HG03039 (cell line): ENCODE data around the gene PHF11.

ENCODE experiments used
- ATAC-seq: cut with Tn5 transposase; IDR thresholded peaks from one replicate; pipeline ENCODE4 v1.9.1; 2021; ENCODE audit warnings: mild to moderate bottlenecking, moderate library complexity; ENCODE audit not compliant: unreplicated experiment

The PHF11 gene

DNA sequence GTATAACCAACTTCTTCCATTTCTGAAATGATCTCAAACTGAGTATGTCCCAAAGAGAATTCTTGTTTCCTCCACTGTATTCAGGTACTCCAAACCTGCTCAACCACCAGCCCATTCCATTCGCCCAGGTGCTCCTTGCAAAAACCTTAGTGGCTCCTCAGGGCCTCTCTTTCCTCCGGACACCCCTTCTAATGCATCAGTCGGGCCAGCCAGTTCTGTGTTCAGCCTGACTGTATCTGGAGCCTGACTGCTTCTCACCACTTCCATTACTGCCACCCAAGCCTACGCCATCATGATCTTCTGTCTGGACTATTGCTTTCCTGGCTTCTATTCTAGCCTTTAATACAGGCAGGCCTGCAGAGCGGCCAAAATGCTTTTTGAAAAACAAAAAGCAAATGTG, 1.5 kb downstream of the PHF11 start:
- ATAC-seq = no peak

DNA sequence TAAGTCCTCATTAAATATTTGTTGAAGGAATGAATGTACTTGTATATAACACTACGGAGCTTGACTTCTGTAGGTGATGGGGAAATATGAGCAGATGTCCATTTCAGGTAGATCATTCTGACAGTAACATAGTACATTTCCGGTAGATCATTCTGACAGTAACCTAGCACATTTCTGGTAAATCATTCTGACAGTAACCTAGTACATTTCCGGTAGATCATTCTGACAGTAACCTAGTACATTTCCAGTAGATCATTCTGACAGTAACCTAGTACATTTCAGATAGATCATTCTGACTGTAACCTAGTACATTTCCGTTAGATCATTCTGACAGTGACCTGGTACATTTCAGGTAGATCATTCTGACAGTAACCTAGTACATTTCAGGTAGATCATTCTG, 2.5 kb downstream of the PHF11 start:
- ATAC-seq = no peak

DNA sequence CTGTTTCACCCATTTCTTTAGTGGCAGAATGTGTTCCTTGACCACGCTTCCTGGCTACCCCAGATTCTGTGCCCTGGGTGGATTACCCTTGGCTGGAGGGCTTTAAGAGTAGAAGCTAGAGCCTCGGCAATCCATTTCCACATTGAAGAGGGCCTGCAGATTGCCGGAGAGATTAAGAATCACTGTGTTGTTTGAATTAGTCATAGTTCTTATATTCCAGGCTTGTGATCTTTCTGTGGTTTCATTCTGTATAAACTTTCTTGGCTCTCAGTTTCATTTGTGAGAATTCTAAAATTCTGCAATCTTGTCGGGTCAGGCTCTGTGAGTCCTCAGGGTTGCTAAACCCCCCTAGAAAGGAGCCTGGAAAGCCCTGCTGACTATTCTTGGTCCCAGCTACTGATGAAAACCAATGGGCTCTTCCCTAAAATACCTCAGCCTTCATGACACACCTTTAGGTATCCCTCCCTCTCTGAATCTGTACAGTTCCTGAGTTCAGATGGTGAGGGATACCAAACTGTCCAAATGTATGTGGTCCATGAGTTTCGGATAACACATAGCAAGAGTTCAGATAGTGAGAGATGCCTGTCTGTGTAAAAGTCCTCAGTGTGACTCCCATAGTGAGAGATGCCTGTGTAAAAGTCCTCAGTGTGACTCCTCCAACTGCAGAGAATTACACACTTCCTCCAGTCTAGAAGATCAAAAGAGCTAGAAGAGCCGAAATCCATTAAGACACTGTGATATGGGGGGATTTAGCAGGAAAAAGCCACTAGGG, 4.3 kb downstream of the PHF11 start:
- no peak for ATAC-seq

DNA sequence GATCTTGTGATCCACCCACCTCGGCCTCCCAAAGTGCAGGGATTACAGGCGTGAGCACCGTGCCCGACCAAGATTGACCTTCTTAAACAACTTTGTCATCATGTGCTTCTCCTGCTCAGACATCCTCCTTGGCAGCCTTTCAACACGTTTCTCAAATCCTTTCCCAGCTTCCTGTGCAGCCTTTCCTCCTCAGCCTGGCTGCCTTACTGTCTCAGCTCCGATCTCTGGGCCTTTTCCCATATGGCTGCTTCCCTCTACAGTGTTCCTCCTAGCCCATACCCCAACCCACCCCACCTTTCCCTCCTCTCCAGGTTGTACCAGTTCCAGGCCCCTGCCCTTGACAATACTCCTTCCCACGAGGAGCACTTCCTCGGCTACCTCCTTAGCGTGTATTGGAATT, 7.2 kb downstream of the PHF11 start:
- no peak for ATAC-seq

DNA sequence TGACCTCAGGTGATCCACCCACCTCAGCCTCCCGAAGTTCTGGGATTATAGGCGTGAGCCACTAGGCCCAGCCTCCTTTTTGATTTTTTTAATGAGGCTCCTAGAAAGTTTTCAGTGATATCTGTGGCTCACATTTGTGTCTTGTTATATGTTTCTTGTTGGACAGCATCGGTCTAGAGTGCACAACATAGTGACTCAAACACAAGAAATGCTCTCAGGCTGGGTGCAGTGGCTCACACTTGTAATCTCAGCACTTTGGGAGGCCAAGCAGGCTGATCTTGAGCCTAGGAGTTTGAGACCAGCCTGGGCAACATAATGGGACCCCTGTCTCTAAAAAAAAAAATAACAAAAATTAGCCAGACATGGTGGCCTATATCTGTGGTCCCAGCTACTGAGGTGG, 8.2 kb downstream of the PHF11 start:
- no peak for ATAC-seq

DNA sequence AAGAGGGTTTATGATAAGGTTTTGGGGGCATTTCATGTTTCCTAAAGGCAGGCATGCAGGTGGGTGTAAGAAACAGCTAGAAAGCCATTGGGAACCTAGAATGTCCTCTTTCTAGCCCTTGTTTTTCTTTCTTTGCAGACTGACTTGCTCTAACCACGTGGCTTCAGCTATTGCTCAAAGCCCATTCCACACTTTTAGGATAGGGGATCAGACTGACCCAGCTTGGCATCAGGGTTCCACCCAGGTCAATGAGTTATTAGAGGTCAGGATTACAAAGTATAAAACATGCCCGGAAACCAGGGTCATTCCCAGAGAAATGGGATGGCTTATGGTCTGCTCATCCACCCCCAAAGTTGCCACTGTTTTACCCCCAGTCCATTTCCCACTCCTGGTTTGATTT, 16.8 kb downstream of the PHF11 start:
- no peak for ATAC-seq

DNA sequence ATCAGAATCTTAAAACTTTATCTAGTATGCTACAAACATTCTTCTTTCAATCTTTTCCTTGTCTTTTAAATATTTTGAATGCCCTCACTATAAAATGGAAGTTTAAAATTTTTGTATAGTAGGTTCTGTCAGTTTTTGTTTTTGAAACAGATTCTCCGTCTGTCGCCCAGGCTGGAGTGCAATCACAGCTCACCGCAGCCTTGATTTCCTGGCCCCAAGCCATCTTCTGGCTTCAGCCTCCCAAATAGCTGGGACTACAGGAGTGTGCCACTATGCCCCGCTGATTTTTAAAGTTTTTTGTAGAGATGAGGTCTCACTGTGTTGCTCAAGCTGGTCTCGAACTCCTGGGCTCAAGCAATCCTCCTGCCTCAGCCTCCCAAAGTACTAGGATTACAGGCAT, 20.7 kb downstream of the PHF11 start:
- ATAC-seq = no peak

DNA sequence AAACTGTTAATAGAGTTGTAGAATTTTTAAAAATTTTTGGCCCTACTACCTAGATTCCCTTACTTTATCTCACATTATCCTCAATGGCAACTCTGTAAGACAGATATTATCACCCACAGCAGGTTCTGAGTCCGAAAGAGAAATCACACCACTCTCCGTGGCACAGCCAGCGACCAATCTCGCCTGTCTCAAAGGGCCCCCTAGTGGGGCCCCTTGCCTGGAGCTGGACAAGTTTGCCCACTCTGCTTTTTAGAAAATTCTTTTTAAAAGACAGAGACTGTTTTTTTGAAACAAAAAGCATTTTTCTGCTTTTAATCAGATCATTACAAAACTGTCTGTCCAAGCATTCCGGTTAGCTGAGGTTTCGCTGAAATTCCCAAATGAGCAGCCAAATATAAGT, 21.7 kb downstream of the PHF11 start:
- ATAC-seq = no peak

DNA sequence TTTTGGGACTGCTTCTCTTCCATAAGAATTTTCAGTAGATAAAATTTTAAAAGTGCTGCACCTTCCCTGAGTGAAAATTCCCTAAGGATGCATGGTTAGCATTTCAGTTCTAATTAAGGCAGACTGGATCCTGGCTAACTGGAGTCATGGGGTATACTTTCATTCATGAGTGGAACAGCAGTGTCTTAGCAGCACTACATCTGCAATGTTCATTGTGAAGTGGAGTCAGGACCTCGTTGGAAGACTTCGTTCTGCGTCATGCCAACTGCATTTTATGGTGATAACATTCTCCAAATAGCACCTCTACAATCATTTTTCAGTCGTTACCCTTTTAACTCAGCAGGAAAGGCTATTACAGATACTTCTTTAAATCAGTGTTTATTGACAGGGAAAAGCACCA, 25.5 kb downstream of the PHF11 start:
- ATAC-seq = no peak

DNA sequence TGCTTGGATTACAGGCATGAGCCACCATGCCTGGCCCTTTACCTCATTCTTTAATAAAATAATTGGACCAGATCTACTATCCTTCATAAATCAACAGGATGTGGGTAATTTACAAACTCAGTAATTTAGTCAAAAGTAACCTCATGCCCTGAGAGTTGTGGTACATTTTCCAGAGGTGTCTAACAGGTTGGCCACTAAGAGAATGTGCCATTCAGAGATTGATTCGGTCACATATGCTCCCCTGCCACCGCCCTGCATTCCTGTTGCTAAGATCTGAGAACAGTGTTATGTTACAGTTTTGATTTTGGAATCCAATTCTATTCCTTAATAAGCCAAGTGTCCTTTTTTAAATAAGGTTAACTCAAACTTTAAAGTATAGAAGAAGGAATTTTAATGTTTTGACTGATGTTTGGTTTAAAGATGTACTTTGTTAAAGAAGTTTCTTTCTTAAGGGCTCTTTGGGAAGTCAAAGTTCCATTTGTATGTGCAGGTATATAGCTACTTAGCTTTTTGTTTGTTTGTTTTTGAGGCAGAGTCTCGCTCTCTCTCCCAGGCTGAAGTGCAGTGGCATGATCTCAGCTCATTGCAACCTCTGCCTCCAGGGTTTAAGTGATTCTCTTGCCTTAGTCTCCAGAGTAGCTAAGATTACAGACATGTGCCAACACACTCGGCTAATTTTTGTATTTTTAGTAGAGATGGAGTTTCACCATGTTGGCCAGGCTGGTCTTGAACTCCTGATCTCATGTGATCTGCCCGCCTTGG, 29.2 kb downstream of the PHF11 start:
- ATAC-seq = no peak

DNA sequence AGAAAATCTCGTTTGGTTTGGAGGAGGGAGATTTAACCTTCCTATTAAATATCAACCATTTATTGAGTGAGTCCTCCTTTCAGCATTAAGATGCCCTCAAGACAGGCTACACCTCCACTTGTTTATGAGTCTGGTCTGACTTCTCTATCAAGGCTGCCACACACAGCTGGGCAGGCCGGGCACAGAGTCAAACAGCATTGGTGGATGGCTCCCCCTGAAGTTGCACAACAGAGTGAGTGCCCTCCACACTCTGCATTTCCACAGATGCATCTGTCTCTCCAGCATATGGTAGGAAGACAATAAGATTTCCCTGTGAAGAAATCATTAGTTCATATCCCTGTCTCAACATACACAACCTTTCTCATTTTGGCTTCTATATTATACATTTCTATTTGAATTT, 31.4 kb downstream of the PHF11 start:
- ATAC-seq = no peak

DNA sequence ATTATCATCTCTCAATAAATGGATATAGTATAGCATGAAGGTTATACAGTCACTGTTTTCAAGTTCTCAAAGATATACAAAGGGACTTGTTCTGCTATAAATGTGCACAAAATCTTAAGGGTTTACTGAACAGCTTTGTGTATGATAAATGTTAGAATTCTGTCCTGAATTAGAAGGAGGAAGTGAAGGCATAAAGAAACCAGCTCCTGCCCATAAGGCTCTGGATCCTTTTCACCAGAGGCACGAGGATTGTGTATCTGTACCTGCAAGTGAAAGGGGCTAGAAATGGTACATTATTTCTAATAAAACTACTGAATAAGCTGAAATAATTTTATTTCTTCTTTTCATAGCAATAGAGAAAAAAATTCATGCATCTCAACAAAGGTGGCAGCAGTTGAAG, 32.4 kb downstream of the PHF11 start:
- no peak for ATAC-seq

DNA sequence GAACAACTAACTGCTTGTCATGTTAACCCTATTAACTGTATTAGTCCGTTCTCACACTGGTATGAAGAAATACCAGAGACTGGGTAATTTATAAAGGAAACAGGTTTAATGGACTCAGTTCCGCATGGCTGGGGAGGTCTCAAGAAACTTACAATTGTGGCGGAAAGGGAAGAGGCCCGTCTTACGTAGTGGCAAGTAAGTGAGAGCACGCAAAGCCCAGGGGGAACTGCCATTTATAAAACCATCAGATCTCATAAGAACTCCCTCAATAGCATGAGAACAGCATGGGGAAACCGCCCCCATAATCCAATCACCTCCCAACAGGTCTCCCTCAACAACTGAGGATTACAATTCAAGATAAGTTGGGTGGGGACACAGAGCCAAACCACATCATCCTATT, 34.7 kb downstream of the PHF11 start:
- ATAC-seq = no peak

DNA sequence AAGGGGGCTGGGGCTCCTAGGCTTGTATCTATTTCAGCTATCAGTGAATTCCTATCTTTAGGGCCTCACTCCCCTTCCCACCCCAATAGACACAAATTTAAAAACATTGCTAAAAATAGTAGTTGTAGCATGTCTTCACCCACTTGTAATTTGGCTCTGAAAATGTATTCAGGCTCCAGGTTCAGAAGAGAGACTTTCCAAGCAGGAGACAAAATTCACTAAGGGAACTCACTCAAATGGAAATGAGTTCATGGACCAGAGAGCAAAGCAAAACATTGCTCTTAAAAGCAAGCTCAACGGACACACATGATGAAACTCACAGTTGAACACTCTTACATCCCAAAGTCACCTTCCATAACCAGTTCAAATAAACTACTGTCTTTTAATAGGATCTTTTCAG, 36.8 kb downstream of the PHF11 start:
- no peak for ATAC-seq

DNA sequence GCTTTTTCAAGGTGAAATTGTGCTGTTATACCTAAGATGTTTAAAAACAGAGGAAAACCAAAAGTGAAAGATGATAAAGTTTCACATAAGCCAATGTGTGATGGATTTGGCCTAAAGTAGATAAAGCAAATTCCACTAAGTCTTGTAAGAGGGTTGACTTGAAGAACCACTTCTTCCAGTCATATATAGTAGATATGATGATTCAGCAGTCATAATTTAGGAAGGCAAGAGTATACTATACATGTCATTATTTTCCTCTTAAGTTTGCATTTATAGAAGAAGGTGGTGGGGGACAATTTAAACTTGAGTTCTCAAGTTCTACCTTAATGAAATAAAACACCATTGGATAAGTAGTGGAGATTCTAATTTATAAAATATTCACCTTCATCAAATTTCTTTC, 37.3 kb downstream of the PHF11 start:
- no peak for ATAC-seq

DNA sequence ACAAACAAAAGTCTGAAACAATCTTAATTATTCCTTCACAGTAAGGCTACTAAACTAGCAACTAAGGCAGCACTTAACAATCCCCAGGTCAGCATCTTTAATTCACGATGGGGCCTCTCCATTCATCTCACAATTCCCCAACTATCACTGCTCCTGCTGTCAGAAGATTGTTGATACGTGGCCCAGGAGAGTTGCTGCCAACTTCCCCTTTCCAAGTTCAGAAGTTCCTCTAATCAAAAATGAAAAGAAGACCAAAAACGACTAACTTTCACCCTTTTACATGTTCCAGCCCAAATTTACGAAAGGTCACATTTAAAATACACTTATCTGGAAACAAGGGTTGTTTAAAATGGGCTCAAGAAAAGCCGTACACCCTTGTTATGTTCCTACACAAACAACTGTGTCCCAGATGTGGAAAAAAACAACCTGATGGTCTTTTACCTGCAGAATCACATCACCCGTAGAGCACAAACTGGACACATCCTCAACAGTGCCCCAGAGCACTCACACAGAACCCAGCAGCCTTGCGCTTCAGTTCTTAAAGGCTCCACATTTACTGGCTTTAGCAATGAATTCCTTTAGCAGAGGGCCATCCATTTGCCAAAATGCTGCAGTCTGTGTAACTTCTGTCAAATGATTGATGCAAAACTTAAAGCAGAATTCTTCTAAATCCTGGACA, 38.0 kb downstream of the PHF11 start:
- ATAC-seq = no peak

DNA sequence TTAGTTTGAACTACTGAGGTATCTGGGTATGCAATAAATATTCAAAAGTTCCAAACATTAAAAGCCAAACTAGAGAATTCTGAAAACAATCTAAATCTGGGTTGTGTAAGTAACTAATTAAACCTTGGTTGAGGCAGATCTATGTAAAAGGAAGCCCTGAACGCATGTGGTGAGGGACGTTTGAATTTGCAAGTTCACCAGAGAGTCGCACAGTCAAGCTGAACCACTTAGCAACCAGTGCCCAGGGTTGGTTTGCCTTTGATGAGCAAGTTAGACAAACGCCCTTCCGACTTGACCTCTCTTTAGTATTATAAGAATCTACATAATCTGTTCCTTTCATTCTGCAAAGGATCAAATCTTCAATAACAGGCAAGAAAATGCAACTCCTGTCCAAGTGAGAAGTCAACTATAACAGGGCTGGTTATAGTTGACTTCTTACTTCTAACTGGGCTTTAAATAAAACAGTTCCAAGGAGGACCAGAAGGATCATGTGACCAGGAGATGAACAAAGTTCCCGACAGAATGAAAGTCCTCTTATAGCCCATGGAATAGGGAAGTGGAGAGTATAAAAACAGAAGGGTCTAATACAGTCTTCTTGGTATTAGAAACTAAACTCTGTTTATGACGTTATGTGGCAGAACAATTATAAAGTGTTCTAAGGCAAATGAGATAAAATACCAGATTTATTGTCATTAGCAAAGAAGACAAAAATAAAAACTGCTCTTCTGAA, 40.6 kb downstream of the PHF11 start:
- no peak for ATAC-seq

DNA sequence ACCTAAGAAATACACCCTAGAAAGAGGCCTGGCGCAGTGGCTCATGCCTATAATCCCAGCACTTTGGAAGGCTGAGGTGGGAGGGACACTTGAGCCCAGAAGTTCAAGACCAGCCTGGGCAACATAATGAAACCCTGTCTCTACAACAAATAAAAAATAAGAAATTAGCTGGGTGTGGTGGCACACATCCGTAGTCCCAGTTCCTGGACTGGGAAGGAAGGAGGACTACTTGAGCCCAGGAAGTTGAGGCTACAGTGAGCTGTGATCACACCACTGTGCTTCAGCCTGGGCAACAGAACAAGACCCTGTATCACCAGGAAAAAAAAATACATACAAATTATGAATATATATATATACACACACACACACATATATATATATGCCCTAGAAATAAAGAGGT, 42.7 kb downstream of the PHF11 start:
- ATAC-seq = no peak

DNA sequence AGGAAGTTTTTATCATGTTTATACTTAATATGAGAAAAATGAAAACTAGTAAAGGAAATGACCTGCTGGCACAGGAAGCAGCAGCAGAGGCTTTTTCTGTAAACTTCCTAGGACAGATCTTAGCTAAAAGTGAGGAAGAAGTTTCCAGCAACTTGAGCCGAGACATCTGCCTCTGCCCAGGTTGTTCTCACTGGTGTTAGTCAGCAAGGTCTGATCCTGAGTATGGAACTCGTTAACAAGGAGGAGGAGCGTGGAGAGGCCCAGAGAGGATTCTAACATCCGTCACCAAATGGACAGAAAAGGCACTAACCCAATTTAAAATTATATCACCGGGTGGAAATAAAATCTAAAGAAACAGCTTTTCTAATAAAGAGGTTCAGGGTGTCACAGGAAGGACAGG, 43.6 kb downstream of the PHF11 start:
- ATAC-seq = no peak

DNA sequence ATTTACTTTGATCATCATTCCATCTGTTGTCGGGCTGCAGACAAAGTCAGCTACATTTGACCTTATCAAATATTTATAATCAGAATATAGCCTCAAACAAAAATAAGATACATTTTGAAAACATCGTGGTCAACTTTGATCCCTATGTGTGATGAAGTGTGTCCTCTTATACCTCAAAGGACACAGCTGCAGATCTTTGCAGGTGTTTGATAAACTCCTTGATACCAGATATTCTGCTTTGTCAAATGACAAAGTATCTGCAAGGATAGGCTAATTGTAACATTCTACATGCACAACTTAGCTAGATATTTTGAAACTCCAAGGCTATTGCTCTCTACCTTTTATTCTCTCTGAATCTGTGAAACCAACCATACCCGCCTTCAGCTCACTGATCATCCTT, 44.0 kb downstream of the PHF11 start:
- no peak for ATAC-seq

DNA sequence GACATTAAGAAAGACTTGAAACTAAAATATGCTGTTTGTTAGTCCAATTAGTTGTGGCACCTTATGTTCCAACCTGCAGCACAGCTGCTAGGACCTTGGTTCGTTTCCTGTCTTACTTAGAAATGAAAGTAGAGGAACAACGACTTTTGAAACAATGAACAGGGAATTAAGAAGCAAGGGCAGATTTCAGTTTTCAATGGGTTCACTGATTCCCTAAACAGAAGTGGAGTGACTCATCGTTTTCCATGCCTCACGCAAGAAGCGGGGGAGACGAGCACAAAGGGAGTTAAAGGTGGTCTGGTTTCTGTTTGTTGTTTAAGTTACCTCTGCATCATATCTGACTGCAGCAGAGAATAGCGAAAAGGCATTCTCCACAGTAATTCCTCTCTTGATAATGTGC, 44.8 kb downstream of the PHF11 start:
- ATAC-seq = no peak
